Activated CD4-positive, alpha-beta memory T cell treated with anti-CD3 and anti-CD28 coated beads, Interleukin-2, amount 10 ng/mL, durations not matched to agents 7 days and 5 days (primary cell): ENCODE results near the gene OR12D1. TPM values are rescaled to one million over a fixed set of nuclear protein-coding genes. Genes with fewer than 3 reads are reported as not detected.

ENCODE experiments used
- total RNA-seq, 2 experiments: library from RNA; stranded (reverse); gene quantifications; one replicate each; pipeline ENCODE4 v1.2.3, GENCODE V29; 2021

Gene OR12D1
- total RNA-seq, 2 experiments from 2014 or later = not detected

Other genes with a start within 250 kb of the OR12D1 start
- not detected for gene OR2J2, start 244.0 kb upstream of the OR12D1 start, total RNA-seq
- gene OR14J1, start 113.2 kb upstream of the OR12D1 start, total RNA-seq = not detected
- not detected for gene OR5V1, start 46.1 kb upstream of the OR12D1 start, total RNA-seq
- not detected for gene OR12D3, start 39.6 kb upstream of the OR12D1 start, total RNA-seq
- gene OR12D2, start 19.3 kb upstream of the OR12D1 start, total RNA-seq = not detected
- not detected for gene OR10C1, start 24.4 kb downstream of the OR12D1 start, total RNA-seq
- not detected for gene OR11A1, start 42.1 kb downstream of the OR12D1 start, total RNA-seq
- not detected for gene OR2H1, start 42.2 kb downstream of the OR12D1 start, total RNA-seq
- gene MAS1L, start 73.0 kb downstream of the OR12D1 start, total RNA-seq = not detected
- under 1 TPM; 0.38 to 0.40 TPM for gene UBD, start 144.8 kb downstream of the OR12D1 start, total RNA-seq
- not detected for gene OR2H2, start 170.2 kb downstream of the OR12D1 start, total RNA-seq
- gene GABBR1, start 218.3 kb downstream of the OR12D1 start, total RNA-seq = 10 to 100 TPM; 32.8 to 35.0 TPM
- gene MOG, start 242.2 kb downstream of the OR12D1 start, total RNA-seq = not detected